PC-9 (cell line): ENCODE results near the gene LAGE3. TPM values are rescaled to one million over a fixed set of nuclear protein-coding genes. Genes with fewer than 3 reads are reported as not detected.

Experiments
- Bru-seq: library from RNA; stranded (reverse); fragments of 400-500 nt; gene quantifications from one replicate; lab custom pipeline; 2021; lab: Mats Ljungman, UMichigan
- BruChase-seq, 2 experiments: library from RNA; stranded (reverse); fragments of 400-500 nt; gene quantifications; one replicate each; lab custom pipeline; 2021; lab: Mats Ljungman, UMichigan
- BruUV-seq: library from RNA; stranded (reverse); fragments of 400-500 nt; replicated peaks from 2 replicates; lab custom pipeline; 2021; lab: Mats Ljungman, UMichigan
- CTCF ChIA-PET: fragments of 300-600 bp; sonication (Branson Sonifier 250); formaldehyde crosslinking; loops from one replicate; lab custom pipeline; 2022; ENCODE audit warnings: antibody characterized with exemption; lab: Charles Lee
- POLR2A ChIA-PET: fragments of 300-600 bp; sonication (Branson Sonifier 250); formaldehyde crosslinking; loops from one replicate; lab custom pipeline; 2022; ENCODE audit warnings: antibody characterized with exemption; ENCODE audit not compliant: unreplicated experiment; lab: Charles Lee
- DNase-seq, 2 experiments: peaks; one replicate each; pipeline versions ENCODE4 v3.0.0 to v3.0.0-alpha.2; 2015 to 2022; ENCODE audit warnings: mixed read lengths in 1 of 2
- H2AFZ ChIP-seq: fragments of 200-600 bp; sonication (generic); 2 replicates; pipeline ENCODE4 v1.8.1; 2017; ENCODE audit warnings: antibody characterized with exemption
- H3F3A ChIP-seq: fragments of 200-600 bp; sonication (generic); 2 replicates; pipeline ENCODE4 v1.8.1; 2017; ENCODE audit warnings: antibody characterized with exemption, mild to moderate bottlenecking, low read depth; ENCODE audit not compliant: insufficient read depth
- H3K27ac ChIP-seq: fragments of 200-600 bp; sonication (generic); 2 replicates; pipeline ENCODE4 v1.6.1; 2016; ENCODE audit warnings: mixed run types
- H3K27me3 ChIP-seq: fragments of 200-600 bp; sonication (generic); 2 replicates; pipeline ENCODE4 v1.6.1; 2016; ENCODE audit warnings: low read depth, mixed run types; ENCODE audit not compliant: insufficient read depth
- H3K36me3 ChIP-seq: fragments of 200-600 bp; sonication (generic); 2 replicates; pipeline ENCODE4 v1.6.1; 2016; ENCODE audit warnings: low read depth, mixed run types
- H3K4me1 ChIP-seq: fragments of 200-600 bp; sonication (generic); replicated peaks from 2 replicates; pipeline ENCODE4 v1.6.1; 2016; ENCODE audit warnings: mixed run types; ENCODE audit not compliant: insufficient read depth
- H3K4me2 ChIP-seq: fragments of 200-600 bp; sonication (generic); 2 replicates; pipeline ENCODE4 v1.6.1; 2017; ENCODE audit warnings: mixed run types
- H3K4me3 ChIP-seq: fragments of 200-600 bp; sonication (generic); 2 replicates; pipeline ENCODE4 v1.6.1; 2016; ENCODE audit warnings: mixed run types
- H3K79me2 ChIP-seq: fragments of 200-600 bp; sonication (generic); 2 replicates; pipeline ENCODE4 v1.6.1; 2017; ENCODE audit warnings: low read depth, mixed run types
- H3K9me2 ChIP-seq: fragments of 200-600 bp; sonication (generic); 2 replicates; pipeline ENCODE4 v1.8.1; 2017; ENCODE audit warnings: mild to moderate bottlenecking; ENCODE audit not compliant: insufficient read depth
- H3K9me3 ChIP-seq: fragments of 200-600 bp; sonication (generic); 2 replicates; pipeline ENCODE4 v1.8.1; 2016; ENCODE audit warnings: low read depth; ENCODE audit not compliant: insufficient read depth
- H4K20me1 ChIP-seq: fragments of 200-600 bp; sonication (generic); 2 replicates; pipeline ENCODE4 v1.8.1; 2017; ENCODE audit not compliant: insufficient read depth
- EZH2 ChIP-seq: fragments of 200-600 bp; sonication (generic); IDR thresholded peaks from 2 replicates; pipeline ENCODE4 v1.8.0; 2017; ENCODE audit warnings: antibody characterized with exemption, low read depth
- intact Hi-C: fragments of 100-400 bp; cut with micrococcal nuclease; formaldehyde crosslinking; loops from one replicate; pipeline ENCODE4 v1.10.0; 2022; ENCODE audit not compliant: unreplicated experiment
- long read RNA-seq: library from polyadenylated mRNA; stranded (forward); transcript quantifications from one replicate; pipeline ENCODE4 v2.0.0, GENCODE V29; 2022
- total RNA-seq: library from RNA; stranded (reverse); gene quantifications from 2 replicates; pipeline ENCODE4 v1.2.3, GENCODE V29; 2021
- TF ChIP-seq, protein P1 (sequence below): fragments of 200-600 bp; sonication (generic); conservative IDR thresholded peaks from 2 replicates; pipeline ENCODE4 v1.6.1; 2017; ENCODE audit warnings: mixed run types, antibody characterized with exemption, mild to moderate bottlenecking, moderate library complexity

Gene LAGE3, protein sequence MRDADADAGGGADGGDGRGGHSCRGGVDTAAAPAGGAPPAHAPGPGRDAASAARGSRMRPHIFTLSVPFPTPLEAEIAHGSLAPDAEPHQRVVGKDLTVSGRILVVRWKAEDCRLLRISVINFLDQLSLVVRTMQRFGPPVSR
- total RNA-seq (63.9 and 82.5 TPM in 2 replicates), Bru-seq, nascent RNA (percentile 57 among the genes with signal in this experiment), BruChase-seq, experiment 1, labeled RNA remaining after a 2-hour chase (percentile 62 among the genes with signal in this experiment), BruChase-seq, experiment 2, labeled RNA remaining after a 6-hour chase (percentile 83 among the genes with signal in this experiment)
- long read RNA-seq, transcript LAGE3-201 (3 exons, 949 nt), result major isoform, 259 of 266 reads
- long read RNA-seq, partial matches to known transcripts, result 0 of 266 reads
- long read RNA-seq, other reads (novel, unspliced or antisense), result 7 of 266 reads

DNA sequence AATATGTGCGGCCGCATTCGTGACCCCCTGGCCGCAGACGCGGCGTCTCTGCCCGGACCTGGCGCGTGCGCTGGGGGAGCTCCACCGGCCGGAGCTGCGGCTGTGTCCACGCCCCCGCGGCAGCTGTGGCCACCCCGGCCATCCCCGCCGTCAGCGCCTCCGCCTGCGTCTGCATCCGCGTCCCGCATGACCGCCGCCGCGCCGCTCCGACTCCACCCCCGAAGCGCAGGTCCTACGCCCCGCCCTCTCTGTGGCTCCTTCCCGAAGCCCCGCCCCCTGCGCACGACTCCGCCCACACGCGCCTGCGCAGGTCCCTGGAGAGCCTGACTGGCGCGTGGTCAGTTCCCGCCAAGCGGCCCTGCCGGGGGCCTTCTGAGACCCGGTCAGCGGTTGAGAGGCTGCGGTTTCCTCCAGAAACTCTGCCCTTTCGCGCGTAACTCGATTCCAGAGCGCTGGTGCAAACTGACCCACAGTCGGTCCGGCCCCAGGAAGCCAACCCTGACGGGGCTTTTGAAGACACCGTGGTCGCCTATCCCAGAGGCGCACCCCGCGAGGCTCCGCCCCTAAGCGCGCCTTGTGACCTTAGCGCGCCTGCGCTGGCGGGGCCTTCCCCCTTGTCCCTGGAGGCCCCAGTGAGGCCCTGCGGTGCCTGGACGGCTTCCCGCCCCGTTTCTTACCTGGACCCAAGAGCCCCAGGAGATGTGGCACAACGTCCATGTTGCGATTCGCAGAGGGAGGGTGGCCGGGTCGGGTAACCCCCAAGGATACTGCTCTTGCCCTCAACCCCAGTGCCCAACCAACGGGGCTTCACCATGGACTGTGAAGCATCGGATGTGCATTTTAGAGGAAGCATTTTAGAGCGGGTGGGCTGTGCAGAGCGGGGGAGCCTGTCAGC, at the start of gene LAGE3:
TSS of gene LAGE3 (minus strand) at position 554 of the 895 bp plus-strand sequence. CDS start at position 188, 366 bp downstream.
- Histone ChIP-seq H4K20me1 (no peaks in the 10 kb centered on the region), H3K36me3 (no peaks in the 10 kb centered on the region), H3K9me2 (no peaks in the 10 kb centered on the region), H3K27me3 (no peaks in the 10 kb centered on the region), H3K4me2 (peak within 1 kb of the TSS; percentile 75), H3K79me2 (no peaks in the 10 kb centered on the region), H3K4me3 (peak within 1 kb of the TSS; percentile 60; the same call in 1 of the 2 replicates), H2AFZ (peak within 1 kb of the TSS; percentile 74), H3F3A (no peaks in the 10 kb centered on the region; the same call in 1 of the 2 replicates), H3K4me1 (peaks cover under 1% of the 10 kb centered on the region), H3K27ac (no peak within 1 kb of the TSS), H3K9me3 (no peaks in the 10 kb centered on the region)
- ChIA-PET CTCF (no interaction called here), POLR2A (interaction anchor here (0.6 to 0.7 kb wide), 6 partner anchors 22 to 110 kb away, joined by 3 to 10 read pairs (median 4); no protein-coding TSS in a partner anchor)
- TF ChIP-seq, protein P1, sequence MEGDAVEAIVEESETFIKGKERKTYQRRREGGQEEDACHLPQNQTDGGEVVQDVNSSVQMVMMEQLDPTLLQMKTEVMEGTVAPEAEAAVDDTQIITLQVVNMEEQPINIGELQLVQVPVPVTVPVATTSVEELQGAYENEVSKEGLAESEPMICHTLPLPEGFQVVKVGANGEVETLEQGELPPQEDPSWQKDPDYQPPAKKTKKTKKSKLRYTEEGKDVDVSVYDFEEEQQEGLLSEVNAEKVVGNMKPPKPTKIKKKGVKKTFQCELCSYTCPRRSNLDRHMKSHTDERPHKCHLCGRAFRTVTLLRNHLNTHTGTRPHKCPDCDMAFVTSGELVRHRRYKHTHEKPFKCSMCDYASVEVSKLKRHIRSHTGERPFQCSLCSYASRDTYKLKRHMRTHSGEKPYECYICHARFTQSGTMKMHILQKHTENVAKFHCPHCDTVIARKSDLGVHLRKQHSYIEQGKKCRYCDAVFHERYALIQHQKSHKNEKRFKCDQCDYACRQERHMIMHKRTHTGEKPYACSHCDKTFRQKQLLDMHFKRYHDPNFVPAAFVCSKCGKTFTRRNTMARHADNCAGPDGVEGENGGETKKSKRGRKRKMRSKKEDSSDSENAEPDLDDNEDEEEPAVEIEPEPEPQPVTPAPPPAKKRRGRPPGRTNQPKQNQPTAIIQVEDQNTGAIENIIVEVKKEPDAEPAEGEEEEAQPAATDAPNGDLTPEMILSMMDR, result no peak
- TF ChIP-seq EZH2, result no peak
- TSS peak; percentile 46 for BruUV-seq
- DNase-seq, result peak; percentile 73 to 99
- intact Hi-C loops, result loop anchor here (2.0 kb wide), 1 partner anchor 48 kb away; no protein-coding TSS in a partner anchor

DNA sequence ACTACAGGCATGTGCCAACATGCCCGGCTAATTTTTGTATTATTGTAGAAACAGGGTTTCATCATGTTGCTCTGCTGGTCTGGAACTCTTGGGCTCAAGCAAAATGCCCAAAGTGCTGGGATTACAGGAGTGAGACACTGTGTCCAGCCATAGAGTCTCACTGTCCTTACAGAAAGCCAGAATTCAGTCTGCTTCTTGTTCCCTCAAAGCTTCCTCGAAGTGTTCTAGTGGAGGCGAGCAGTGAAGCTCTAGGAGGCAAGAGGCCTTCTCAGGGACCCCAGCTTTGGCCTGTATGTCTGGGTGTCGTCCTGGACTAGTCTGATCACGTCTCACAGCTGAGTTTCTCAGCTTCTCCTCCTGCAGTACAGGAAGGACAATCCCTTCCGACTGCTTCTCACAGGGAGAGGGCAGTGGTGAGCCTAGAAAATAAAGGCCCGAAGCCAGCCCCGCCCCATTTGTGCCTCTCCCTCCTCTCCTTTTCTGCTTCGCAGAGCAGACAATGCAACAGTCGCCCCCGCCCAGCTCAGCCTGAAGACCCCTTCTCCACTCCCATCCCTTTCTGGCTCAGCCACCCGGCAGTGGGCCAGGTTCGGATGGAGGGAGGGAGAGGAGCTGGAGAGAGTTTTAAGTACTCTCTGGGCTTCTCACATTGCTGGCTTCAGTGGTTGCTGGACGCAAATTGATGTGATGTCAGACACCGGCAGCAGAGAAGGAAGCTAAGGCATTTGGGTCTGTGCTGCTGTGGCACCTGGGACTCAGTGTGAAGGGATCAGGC, 48.0 kb upstream of the LAGE3 start:
- H3K79me2 ChIP-seq, result no peaks in the 10 kb centered on the region
- no peaks in the 10 kb centered on the region for H3K27me3 ChIP-seq
- H4K20me1 ChIP-seq, result no peaks in the 10 kb centered on the region
- TF ChIP-seq, protein P1, result peak; percentile 61
- TF ChIP-seq EZH2, result no peak
- no peaks in the 10 kb centered on the region for H3K9me2 ChIP-seq
- H3K4me2 ChIP-seq, result peak overlapping the region; percentile 68
- ChIA-PET CTCF (interaction anchor here (0.7 kb wide), 1 partner anchor 153 kb away, joined by 3 read pairs; no protein-coding TSS in a partner anchor), POLR2A (interaction anchor here (0.6 to 1.3 kb wide), 7 partner anchors 11 to 156 kb away, joined by 4 to 27 read pairs (median 6); partner anchors contain the start of genes FAM3A and SLC10A3)
- no peak overlapping the region; the same call in 1 of the 2 replicates for H3K4me3 ChIP-seq
- H3K9me3 ChIP-seq, result no peaks in the 10 kb centered on the region
- intact Hi-C loops, result loop anchor here (2.0 kb wide), 1 partner anchor 48 kb away; the partner anchor contains the start of gene LAGE3
- no peaks in the 10 kb centered on the region for H3K36me3 ChIP-seq
- peaks cover 25% of the 10 kb centered on the region for H3K4me1 ChIP-seq
- DNase-seq, result peak; percentile 63 to 83
- H3F3A ChIP-seq, result peaks cover 43% of the 10 kb centered on the region
- no peak overlapping the region for H2AFZ ChIP-seq
- BruUV-seq, result no TSS peak
- H3K27ac ChIP-seq, result peak overlapping the region; percentile 52
